ENCODE measurements around the gene HS2ST1.
"Not testable (repeated sequence)": the region's sequence is repeated elsewhere in the genome, so short reads cannot be mapped to it uniquely, and the experiment has no call there.

- TF ChIP-seq CTCF (IDR thresholded peaks at IDR 0.05; ENCODE audit: low read depth, low read length); POLR2A (IDR thresholded peaks at IDR 0.05; ENCODE audit: extremely low read depth, insufficient read length): not testable (repeated sequence)
These were observed 75.3 kb downstream of the HS2ST1 start for GRCh38 chr1:86989690-86990089.

All from NB4 (cell line).